HEK293 (cell line): ENCODE measurements around the gene PHACTR3.
"Not testable (repeated sequence)": the region's sequence is repeated elsewhere in the genome, so short reads cannot be mapped to it uniquely, and the experiment has no call there.

ENCODE experiments used
- CTCF ChIA-PET: fragments of 350-600 bp; formaldehyde crosslinking; extraction: SDS; loops from one replicate; lab custom pipeline; 2021; ENCODE audit warnings: antibody characterized with exemption; lab: Yijun Ruan, JAX
- POLR2A ChIA-PET: fragments of 300-600 bp; formaldehyde crosslinking; extraction: SDS; loops from one replicate; lab custom pipeline; 2020; ENCODE audit warnings: antibody characterized with exemption, inconsistent platforms; lab: Yijun Ruan, JAX
- H3K27ac ChIP-seq: fragments of 200-500 bp; sonication (Bioruptor generic); 2 replicates; pipeline ENCODE4 v1.5.1; 2014; ENCODE audit warnings: low read depth, low read length, control low read depth, inconsistent platforms; ENCODE audit errors: extremely low read depth
- H3K36me3 ChIP-seq, 2 experiments: fragments of 200-500 bp in 1 of 2; sonication (Bioruptor generic) in 1 of 2; 1 replicate in 1 of 2; 2 replicates in 1 of 2; pipeline ENCODE4 v1.5.1; 2014 to 2017; ENCODE audit warnings: inconsistent platforms in 2 of 2, low read length in 2 of 2; ENCODE audit not compliant: control insufficient read depth in 2 of 2, insufficient read depth in 1 of 2
- H3K4me1 ChIP-seq: fragments of 200-500 bp; sonication (Bioruptor generic); 2 replicates; pipeline ENCODE4 v1.5.1; 2014; ENCODE audit warnings: mild to moderate bottlenecking, low read length, inconsistent platforms; ENCODE audit not compliant: control insufficient read depth, insufficient read depth
- H3K4me3 ChIP-seq: 2 replicates; pipeline ENCODE4 v1.5.1; 2011; ENCODE audit warnings: low read depth, mild to moderate bottlenecking, control low read depth, low read length, moderate library complexity
- H3K9me3 ChIP-seq: fragments of 200-500 bp; sonication (Bioruptor generic); 2 replicates; pipeline ENCODE4 v1.5.1; 2014; ENCODE audit warnings: low read depth, low read length, inconsistent platforms; ENCODE audit not compliant: control insufficient read depth, insufficient read depth
- BCL11A ChIP-seq: fragments of 450-650 bp; formaldehyde crosslinking; IDR thresholded peaks from 2 replicates; pipeline ENCODE4 v1.5.1; 2016; ENCODE audit warnings: low read depth, missing biosample characterization, missing genetic modification characterization
- GFI1B ChIP-seq: fragments of 450-650 bp; formaldehyde crosslinking; IDR thresholded peaks from 2 replicates; pipeline ENCODE4 v1.5.1; 2016; ENCODE audit warnings: missing biosample characterization, missing genetic modification characterization
- GLIS1 ChIP-seq: fragments of 450-650 bp; formaldehyde crosslinking; IDR thresholded peaks from 2 replicates; pipeline ENCODE4 v1.5.1; 2016; ENCODE audit warnings: missing biosample characterization, missing genetic modification characterization
- HOXD13 ChIP-seq: sonication (generic); formaldehyde crosslinking; IDR thresholded peaks from 2 replicates; pipeline ENCODE4 v1.8.0; 2022; ENCODE audit warnings: missing genetic modification reagents, borderline replicate concordance
- KLF1 ChIP-seq: fragments of 450-650 bp; formaldehyde crosslinking; IDR thresholded peaks from 2 replicates; pipeline ENCODE4 v1.5.1; 2016; ENCODE audit warnings: missing biosample characterization, missing genetic modification characterization
- YY1 ChIP-seq: fragments of 450-650 bp; formaldehyde crosslinking; IDR thresholded peaks from 2 replicates; pipeline ENCODE4 v1.5.1; 2018; ENCODE audit warnings: missing biosample characterization, missing genetic modification characterization
- ZBTB20 ChIP-seq: fragments of 450-650 bp; formaldehyde crosslinking; IDR thresholded peaks from 2 replicates; pipeline ENCODE4 v1.5.1; 2016; ENCODE audit warnings: missing biosample characterization, missing genetic modification characterization
- ZBTB7A ChIP-seq: fragments of 450-650 bp; formaldehyde crosslinking; IDR thresholded peaks from 2 replicates; pipeline ENCODE4 v1.5.1; 2016; ENCODE audit warnings: low read depth, missing biosample characterization, missing genetic modification characterization
- ZNF121 ChIP-seq: fragments of 450-650 bp; formaldehyde crosslinking; IDR thresholded peaks from 2 replicates; pipeline ENCODE4 v1.5.1; 2016; ENCODE audit warnings: missing biosample characterization, missing genetic modification characterization
- ZNF132 ChIP-seq: fragments of 450-650 bp; formaldehyde crosslinking; IDR thresholded peaks from 2 replicates; pipeline ENCODE4 v1.5.1; 2017; ENCODE audit warnings: missing biosample characterization, missing genetic modification characterization, borderline replicate concordance
- ZNF146 ChIP-seq: fragments of 450-650 bp; formaldehyde crosslinking; IDR thresholded peaks from 2 replicates; pipeline ENCODE4 v1.5.1; 2016; ENCODE audit warnings: missing biosample characterization, missing genetic modification characterization
- ZNF404 ChIP-seq: fragments of 450-650 bp; formaldehyde crosslinking; IDR thresholded peaks from 2 replicates; pipeline ENCODE4 v1.5.1; 2017; ENCODE audit warnings: missing biosample characterization, missing genetic modification characterization
- ZNF473 ChIP-seq: fragments of 450-650 bp; formaldehyde crosslinking; IDR thresholded peaks from 2 replicates; pipeline ENCODE4 v1.5.1; 2017; ENCODE audit warnings: missing biosample characterization, missing genetic modification characterization
- ZNF514 ChIP-seq: fragments of 450-650 bp; formaldehyde crosslinking; IDR thresholded peaks from 2 replicates; pipeline ENCODE4 v1.5.1; 2016; ENCODE audit warnings: missing biosample characterization, missing genetic modification characterization
- ZNF585B ChIP-seq: fragments of 450-650 bp; formaldehyde crosslinking; IDR thresholded peaks from 2 replicates; pipeline ENCODE4 v1.5.1; 2016; ENCODE audit warnings: missing biosample characterization, missing genetic modification characterization
- ZNF621 ChIP-seq: fragments of 450-650 bp; formaldehyde crosslinking; IDR thresholded peaks from 2 replicates; pipeline ENCODE4 v1.5.1; 2017; ENCODE audit warnings: missing biosample characterization, missing genetic modification characterization
- ZNF707 ChIP-seq: fragments of 450-650 bp; formaldehyde crosslinking; IDR thresholded peaks from 2 replicates; pipeline ENCODE4 v1.5.1; 2016; ENCODE audit warnings: missing biosample characterization, missing genetic modification characterization
- ZXDB ChIP-seq: fragments of 450-650 bp; formaldehyde crosslinking; IDR thresholded peaks from 2 replicates; pipeline ENCODE4 v1.5.1; 2016; ENCODE audit warnings: missing biosample characterization, missing genetic modification characterization
- TF ChIP-seq, protein P1 (sequence below): fragments of 450-650 bp; formaldehyde crosslinking; IDR thresholded peaks from 2 replicates; pipeline ENCODE4 v1.5.1; 2016; ENCODE audit warnings: missing biosample characterization, missing genetic modification characterization
- TF ChIP-seq, protein P2 (sequence below): fragments of 450-650 bp; formaldehyde crosslinking; IDR thresholded peaks from 2 replicates; pipeline ENCODE4 v1.5.1; 2017; ENCODE audit warnings: missing biosample characterization, missing genetic modification characterization
- TF ChIP-seq, protein P3 (sequence below): fragments of 450-650 bp; formaldehyde crosslinking; IDR thresholded peaks from 2 replicates; pipeline ENCODE4 v1.5.1; 2016; ENCODE audit warnings: missing biosample characterization, missing genetic modification characterization
- TF ChIP-seq, protein P4 (sequence below): fragments of 450-650 bp; formaldehyde crosslinking; IDR thresholded peaks from 2 replicates; pipeline ENCODE4 v1.5.1; 2016; ENCODE audit warnings: missing biosample characterization, missing genetic modification characterization

Gene PHACTR3

DNA sequence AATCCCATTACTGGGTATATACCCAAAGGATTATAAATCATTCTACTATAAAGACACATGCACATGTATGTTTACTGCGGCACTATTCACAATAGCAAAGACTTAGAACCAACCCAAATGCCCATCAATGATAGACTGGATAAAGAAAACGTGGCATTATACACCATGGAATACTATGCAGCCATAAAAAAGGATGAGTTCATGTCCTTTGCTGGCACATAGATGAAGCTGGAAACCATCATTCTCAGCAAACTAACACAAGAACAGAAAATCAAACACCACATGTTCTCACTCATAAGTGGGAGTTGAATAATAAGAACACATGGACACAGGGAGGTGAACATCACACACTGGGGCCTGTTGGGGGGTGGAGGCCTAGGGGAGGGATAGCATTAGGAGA lies 285.7 kb downstream of the PHACTR3 start:
- POLR2A ChIA-PET = not testable (repeated sequence)
- CTCF ChIA-PET = interaction anchor here (0.7 kb wide), 1 partner anchor 1237 kb away, joined by 6 read pairs; no protein-coding TSS in a partner anchor

DNA sequence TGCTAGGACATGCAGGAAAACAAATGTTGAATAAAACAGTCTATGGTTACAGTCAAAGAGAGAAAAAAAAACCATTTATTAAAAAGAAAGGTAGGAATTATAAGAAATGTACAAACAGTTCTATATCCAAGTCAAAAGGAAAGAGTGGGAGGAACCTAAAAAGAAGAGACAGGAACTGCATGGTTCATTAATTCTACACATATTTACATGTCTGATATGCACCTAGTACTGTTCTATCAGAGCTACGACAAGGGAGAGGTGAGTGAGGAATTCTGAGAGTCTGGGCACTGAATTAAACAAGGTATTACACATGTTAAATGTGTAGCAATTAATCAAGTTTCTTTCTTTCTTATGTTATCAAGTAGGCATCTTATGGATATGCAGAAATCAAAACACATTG lies 287.2 kb downstream of the PHACTR3 start:
- H3K9me3 ChIP-seq = no peaks in the 10 kb centered on the region
- TF ChIP-seq ZNF404 (no peak), BCL11A (tag by site-specific recombination) (no peak)
- TF ChIP-seq, protein P1, sequence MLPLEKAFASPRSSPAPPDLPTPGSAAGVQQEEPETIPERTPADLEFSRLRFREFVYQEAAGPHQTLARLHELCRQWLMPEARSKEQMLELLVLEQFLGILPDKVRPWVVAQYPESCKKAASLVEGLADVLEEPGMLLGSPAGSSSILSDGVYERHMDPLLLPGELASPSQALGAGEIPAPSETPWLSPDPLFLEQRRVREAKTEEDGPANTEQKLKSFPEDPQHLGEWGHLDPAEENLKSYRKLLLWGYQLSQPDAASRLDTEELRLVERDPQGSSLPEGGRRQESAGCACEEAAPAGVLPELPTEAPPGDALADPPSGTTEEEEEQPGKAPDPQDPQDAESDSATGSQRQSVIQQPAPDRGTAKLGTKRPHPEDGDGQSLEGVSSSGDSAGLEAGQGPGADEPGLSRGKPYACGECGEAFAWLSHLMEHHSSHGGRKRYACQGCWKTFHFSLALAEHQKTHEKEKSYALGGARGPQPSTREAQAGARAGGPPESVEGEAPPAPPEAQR = no peak
- no peak overlapping the region for H3K27ac ChIP-seq
- no peak overlapping the region for H3K4me3 ChIP-seq
- CTCF ChIA-PET = interaction anchor here (0.7 kb wide), 1 partner anchor 19 kb away, joined by 5 read pairs; no protein-coding TSS in a partner anchor
- no peaks in the 10 kb centered on the region for H3K36me3 ChIP-seq
- POLR2A ChIA-PET = no interaction called here
- no peaks in the 10 kb centered on the region for H3K4me1 ChIP-seq

More for the DNA sequence above, 285.7 kb downstream of the PHACTR3 start:
- H3K36me3 ChIP-seq, H3K9me3 ChIP-seq, H3K4me3 ChIP-seq, H3K4me1 ChIP-seq, H3K27ac ChIP-seq: not testable (repeated sequence)
- peak; percentile 94 for TF ChIP-seq ZNF146 (tag by site-specific recombination)

DNA sequence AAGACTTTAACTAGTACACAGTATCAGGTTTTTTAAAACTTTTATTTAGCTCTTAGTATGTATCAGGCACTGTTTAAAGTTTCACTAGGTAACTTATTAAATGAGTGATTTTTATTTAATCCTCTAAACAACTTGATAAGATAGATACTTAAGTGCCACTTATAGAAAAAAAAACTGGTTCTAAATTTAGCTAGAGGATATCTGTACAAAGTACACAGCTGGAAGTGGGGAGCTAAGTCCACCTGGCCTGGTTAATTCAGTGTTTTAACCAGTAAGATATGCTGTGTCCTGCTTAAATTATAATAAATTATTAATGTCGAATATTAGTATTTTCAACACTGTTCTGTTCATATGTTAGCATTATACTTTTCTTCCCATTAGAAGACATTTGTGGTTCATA lies 291.6 kb downstream of the PHACTR3 start:
- no peaks in the 10 kb centered on the region for H3K4me1 ChIP-seq
- H3K27ac ChIP-seq = no peak overlapping the region
- no peaks in the 10 kb centered on the region for H3K36me3 ChIP-seq
- CTCF ChIA-PET = interaction anchor here (1.3 kb wide), 1 partner anchor 38 kb away, joined by 3 read pairs; no protein-coding TSS in a partner anchor
- TF ChIP-seq ZNF514 (tag by site-specific recombination) = no peak
- TF ChIP-seq ZNF121 = no peak
- TF ChIP-seq YY1 (tag by site-specific recombination) = no peak
- TF ChIP-seq GFI1B (tag by site-specific recombination) = no peak
- no peak for TF ChIP-seq ZNF132
- TF ChIP-seq ZXDB (tag by site-specific recombination) = no peak
- no peak for TF ChIP-seq HOXD13 (CRISPR knock-in tag)
- no peak for TF ChIP-seq ZNF707 (tag by site-specific recombination)
- no peak for TF ChIP-seq ZBTB20 (tag by site-specific recombination)
- TF ChIP-seq, protein P2, sequence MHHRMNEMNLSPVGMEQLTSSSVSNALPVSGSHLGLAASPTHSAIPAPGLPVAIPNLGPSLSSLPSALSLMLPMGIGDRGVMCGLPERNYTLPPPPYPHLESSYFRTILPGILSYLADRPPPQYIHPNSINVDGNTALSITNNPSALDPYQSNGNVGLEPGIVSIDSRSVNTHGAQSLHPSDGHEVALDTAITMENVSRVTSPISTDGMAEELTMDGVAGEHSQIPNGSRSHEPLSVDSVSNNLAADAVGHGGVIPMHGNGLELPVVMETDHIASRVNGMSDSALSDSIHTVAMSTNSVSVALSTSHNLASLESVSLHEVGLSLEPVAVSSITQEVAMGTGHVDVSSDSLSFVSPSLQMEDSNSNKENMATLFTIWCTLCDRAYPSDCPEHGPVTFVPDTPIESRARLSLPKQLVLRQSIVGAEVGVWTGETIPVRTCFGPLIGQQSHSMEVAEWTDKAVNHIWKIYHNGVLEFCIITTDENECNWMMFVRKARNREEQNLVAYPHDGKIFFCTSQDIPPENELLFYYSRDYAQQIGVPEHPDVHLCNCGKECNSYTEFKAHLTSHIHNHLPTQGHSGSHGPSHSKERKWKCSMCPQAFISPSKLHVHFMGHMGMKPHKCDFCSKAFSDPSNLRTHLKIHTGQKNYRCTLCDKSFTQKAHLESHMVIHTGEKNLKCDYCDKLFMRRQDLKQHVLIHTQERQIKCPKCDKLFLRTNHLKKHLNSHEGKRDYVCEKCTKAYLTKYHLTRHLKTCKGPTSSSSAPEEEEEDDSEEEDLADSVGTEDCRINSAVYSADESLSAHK = no peak
- TF ChIP-seq, protein P3, sequence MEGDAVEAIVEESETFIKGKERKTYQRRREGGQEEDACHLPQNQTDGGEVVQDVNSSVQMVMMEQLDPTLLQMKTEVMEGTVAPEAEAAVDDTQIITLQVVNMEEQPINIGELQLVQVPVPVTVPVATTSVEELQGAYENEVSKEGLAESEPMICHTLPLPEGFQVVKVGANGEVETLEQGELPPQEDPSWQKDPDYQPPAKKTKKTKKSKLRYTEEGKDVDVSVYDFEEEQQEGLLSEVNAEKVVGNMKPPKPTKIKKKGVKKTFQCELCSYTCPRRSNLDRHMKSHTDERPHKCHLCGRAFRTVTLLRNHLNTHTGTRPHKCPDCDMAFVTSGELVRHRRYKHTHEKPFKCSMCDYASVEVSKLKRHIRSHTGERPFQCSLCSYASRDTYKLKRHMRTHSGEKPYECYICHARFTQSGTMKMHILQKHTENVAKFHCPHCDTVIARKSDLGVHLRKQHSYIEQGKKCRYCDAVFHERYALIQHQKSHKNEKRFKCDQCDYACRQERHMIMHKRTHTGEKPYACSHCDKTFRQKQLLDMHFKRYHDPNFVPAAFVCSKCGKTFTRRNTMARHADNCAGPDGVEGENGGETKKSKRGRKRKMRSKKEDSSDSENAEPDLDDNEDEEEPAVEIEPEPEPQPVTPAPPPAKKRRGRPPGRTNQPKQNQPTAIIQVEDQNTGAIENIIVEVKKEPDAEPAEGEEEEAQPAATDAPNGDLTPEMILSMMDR (tag by site-specific recombination) = no peak
- TF ChIP-seq, protein P4, sequence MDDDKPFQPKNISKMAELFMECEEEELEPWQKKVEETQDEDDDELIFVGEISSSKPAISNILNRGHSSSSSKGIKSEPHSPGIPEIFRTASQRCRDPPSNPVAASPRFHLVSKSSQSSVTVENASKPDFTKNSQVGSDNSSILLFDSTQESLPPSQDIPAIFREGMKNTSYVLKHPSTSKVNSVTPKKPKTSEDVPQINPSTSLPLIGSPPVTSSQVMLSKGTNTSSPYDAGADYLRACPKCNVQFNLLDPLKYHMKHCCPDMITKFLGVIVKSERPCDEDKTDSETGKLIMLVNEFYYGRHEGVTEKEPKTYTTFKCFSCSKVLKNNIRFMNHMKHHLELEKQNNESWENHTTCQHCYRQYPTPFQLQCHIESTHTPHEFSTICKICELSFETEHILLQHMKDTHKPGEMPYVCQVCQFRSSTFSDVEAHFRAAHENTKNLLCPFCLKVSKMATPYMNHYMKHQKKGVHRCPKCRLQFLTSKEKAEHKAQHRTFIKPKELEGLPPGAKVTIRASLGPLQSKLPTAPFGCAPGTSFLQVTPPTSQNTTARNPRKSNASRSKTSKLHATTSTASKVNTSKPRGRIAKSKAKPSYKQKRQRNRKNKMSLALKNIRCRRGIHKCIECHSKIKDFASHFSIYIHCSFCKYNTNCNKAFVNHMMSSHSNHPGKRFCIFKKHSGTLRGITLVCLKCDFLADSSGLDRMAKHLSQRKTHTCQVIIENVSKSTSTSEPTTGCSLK (tag by site-specific recombination) = no peak
- TF ChIP-seq ZNF473 (tag by site-specific recombination) = no peak
- no peak for TF ChIP-seq ZNF621 (tag by site-specific recombination)
- no peak for TF ChIP-seq ZBTB7A
- TF ChIP-seq ZNF585B (tag by site-specific recombination) = no peak
- TF ChIP-seq GLIS1 = no peak
- TF ChIP-seq KLF1 (tag by site-specific recombination) = no peak
- no peaks in the 10 kb centered on the region for H3K9me3 ChIP-seq
- POLR2A ChIA-PET = no interaction called here
- H3K4me3 ChIP-seq = no peak overlapping the region
